ENCODE data around the gene MAOB. TPM values are rescaled to one million over a fixed set of nuclear protein-coding genes. Genes with fewer than 3 reads are reported as not detected.

The MAOB gene
- total RNA-seq, 1 experiment from 2014 or later, result 0.74 TPM

DNA sequence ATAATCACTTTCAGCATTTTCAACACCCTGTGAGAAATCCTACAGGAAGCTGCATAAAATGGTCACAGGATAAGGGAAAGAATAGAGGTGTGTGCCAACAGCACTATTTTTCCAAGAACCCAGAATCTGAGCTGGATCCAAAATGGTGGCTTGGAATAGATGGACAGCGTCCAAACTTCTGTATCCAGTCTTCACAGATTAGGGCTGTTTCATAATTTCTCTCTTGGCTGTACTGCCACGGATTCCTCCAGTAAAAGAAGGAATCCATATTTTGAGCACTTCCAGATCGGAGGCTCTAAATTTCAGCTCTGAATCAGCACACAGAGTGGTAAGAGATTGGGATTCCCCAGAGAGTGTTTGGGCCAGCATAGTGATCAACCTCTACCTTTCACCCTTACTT, 12.2 kb downstream of the MAOB start:
- POLR2A ChIA-PET, result no interaction called here
- no peaks in the 10 kb centered on the region for H3K4me1 Mint-ChIP-seq
- no peaks in the 10 kb centered on the region for H3K27me3 Mint-ChIP-seq (ENCODE audit: low read depth)
- CTCF ChIA-PET, result no interaction called here
- DNase-seq (ENCODE audit: low spot score), result no peak
- ATAC-seq, result no peak
- TF ChIP-seq ZNF423 (CRISPR knock-in tag; IDR thresholded peaks at IDR 0.05) (no peak), NFE2L1 (CRISPR knock-in tag; IDR thresholded peaks at IDR 0.05) (no peak), NFYB (CRISPR knock-in tag; conservative IDR thresholded peaks at IDR 0.05; ENCODE audit: low read depth) (no peak), GTF2I (CRISPR knock-in tag; conservative IDR thresholded peaks at IDR 0.05) (no peak), ZBTB21 (CRISPR knock-in tag; IDR thresholded peaks at IDR 0.05; ENCODE audit: borderline replicate concordance) (no peak), NR2C2 (CRISPR knock-in tag; IDR thresholded peaks at IDR 0.05) (no peak), GRHL2 (CRISPR knock-in tag; IDR thresholded peaks at IDR 0.05; ENCODE audit: insufficient replicate concordance, severe bottlenecking) (no peak), ELF4 (CRISPR knock-in tag; IDR thresholded peaks at IDR 0.05; ENCODE audit: low read depth) (no peak), ESRRA (CRISPR knock-in tag; IDR thresholded peaks at IDR 0.05; ENCODE audit: borderline replicate concordance) (no peak), ZNF219 (CRISPR knock-in tag; IDR thresholded peaks at IDR 0.05; ENCODE audit: borderline replicate concordance) (no peak), MYBL2 (CRISPR knock-in tag; IDR thresholded peaks at IDR 0.05) (no peak), CREB1 (CRISPR knock-in tag; IDR thresholded peaks at IDR 0.05) (no peak)
- TF ChIP-seq, protein P1, sequence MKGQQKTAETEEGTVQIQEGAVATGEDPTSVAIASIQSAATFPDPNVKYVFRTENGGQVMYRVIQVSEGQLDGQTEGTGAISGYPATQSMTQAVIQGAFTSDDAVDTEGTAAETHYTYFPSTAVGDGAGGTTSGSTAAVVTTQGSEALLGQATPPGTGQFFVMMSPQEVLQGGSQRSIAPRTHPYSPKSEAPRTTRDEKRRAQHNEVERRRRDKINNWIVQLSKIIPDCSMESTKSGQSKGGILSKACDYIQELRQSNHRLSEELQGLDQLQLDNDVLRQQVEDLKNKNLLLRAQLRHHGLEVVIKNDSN (CRISPR knock-in tag; IDR thresholded peaks at IDR 0.05), result no peak
- TF ChIP-seq, protein P2, sequence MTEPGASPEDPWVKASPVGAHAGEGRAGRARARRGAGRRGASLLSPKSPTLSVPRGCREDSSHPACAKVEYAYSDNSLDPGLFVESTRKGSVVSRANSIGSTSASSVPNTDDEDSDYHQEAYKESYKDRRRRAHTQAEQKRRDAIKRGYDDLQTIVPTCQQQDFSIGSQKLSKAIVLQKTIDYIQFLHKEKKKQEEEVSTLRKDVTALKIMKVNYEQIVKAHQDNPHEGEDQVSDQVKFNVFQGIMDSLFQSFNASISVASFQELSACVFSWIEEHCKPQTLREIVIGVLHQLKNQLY (CRISPR knock-in tag; IDR thresholded peaks at IDR 0.05), result no peak
- TF ChIP-seq, protein P3, sequence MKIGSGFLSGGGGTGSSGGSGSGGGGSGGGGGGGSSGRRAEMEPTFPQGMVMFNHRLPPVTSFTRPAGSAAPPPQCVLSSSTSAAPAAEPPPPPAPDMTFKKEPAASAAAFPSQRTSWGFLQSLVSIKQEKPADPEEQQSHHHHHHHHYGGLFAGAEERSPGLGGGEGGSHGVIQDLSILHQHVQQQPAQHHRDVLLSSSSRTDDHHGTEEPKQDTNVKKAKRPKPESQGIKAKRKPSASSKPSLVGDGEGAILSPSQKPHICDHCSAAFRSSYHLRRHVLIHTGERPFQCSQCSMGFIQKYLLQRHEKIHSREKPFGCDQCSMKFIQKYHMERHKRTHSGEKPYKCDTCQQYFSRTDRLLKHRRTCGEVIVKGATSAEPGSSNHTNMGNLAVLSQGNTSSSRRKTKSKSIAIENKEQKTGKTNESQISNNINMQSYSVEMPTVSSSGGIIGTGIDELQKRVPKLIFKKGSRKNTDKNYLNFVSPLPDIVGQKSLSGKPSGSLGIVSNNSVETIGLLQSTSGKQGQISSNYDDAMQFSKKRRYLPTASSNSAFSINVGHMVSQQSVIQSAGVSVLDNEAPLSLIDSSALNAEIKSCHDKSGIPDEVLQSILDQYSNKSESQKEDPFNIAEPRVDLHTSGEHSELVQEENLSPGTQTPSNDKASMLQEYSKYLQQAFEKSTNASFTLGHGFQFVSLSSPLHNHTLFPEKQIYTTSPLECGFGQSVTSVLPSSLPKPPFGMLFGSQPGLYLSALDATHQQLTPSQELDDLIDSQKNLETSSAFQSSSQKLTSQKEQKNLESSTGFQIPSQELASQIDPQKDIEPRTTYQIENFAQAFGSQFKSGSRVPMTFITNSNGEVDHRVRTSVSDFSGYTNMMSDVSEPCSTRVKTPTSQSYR (CRISPR knock-in tag; IDR thresholded peaks at IDR 0.05), result no peak
- TF ChIP-seq, protein P4, sequence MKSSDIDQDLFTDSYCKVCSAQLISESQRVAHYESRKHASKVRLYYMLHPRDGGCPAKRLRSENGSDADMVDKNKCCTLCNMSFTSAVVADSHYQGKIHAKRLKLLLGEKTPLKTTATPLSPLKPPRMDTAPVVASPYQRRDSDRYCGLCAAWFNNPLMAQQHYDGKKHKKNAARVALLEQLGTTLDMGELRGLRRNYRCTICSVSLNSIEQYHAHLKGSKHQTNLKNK (CRISPR knock-in tag; IDR thresholded peaks at IDR 0.05), result no peak
- TF ChIP-seq, protein P5, sequence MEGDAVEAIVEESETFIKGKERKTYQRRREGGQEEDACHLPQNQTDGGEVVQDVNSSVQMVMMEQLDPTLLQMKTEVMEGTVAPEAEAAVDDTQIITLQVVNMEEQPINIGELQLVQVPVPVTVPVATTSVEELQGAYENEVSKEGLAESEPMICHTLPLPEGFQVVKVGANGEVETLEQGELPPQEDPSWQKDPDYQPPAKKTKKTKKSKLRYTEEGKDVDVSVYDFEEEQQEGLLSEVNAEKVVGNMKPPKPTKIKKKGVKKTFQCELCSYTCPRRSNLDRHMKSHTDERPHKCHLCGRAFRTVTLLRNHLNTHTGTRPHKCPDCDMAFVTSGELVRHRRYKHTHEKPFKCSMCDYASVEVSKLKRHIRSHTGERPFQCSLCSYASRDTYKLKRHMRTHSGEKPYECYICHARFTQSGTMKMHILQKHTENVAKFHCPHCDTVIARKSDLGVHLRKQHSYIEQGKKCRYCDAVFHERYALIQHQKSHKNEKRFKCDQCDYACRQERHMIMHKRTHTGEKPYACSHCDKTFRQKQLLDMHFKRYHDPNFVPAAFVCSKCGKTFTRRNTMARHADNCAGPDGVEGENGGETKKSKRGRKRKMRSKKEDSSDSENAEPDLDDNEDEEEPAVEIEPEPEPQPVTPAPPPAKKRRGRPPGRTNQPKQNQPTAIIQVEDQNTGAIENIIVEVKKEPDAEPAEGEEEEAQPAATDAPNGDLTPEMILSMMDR (IDR thresholded peaks at IDR 0.05), result no peak
- TF ChIP-seq, protein P6, sequence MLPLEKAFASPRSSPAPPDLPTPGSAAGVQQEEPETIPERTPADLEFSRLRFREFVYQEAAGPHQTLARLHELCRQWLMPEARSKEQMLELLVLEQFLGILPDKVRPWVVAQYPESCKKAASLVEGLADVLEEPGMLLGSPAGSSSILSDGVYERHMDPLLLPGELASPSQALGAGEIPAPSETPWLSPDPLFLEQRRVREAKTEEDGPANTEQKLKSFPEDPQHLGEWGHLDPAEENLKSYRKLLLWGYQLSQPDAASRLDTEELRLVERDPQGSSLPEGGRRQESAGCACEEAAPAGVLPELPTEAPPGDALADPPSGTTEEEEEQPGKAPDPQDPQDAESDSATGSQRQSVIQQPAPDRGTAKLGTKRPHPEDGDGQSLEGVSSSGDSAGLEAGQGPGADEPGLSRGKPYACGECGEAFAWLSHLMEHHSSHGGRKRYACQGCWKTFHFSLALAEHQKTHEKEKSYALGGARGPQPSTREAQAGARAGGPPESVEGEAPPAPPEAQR (CRISPR knock-in tag; IDR thresholded peaks at IDR 0.05), result no peak
- TF ChIP-seq, protein P7, sequence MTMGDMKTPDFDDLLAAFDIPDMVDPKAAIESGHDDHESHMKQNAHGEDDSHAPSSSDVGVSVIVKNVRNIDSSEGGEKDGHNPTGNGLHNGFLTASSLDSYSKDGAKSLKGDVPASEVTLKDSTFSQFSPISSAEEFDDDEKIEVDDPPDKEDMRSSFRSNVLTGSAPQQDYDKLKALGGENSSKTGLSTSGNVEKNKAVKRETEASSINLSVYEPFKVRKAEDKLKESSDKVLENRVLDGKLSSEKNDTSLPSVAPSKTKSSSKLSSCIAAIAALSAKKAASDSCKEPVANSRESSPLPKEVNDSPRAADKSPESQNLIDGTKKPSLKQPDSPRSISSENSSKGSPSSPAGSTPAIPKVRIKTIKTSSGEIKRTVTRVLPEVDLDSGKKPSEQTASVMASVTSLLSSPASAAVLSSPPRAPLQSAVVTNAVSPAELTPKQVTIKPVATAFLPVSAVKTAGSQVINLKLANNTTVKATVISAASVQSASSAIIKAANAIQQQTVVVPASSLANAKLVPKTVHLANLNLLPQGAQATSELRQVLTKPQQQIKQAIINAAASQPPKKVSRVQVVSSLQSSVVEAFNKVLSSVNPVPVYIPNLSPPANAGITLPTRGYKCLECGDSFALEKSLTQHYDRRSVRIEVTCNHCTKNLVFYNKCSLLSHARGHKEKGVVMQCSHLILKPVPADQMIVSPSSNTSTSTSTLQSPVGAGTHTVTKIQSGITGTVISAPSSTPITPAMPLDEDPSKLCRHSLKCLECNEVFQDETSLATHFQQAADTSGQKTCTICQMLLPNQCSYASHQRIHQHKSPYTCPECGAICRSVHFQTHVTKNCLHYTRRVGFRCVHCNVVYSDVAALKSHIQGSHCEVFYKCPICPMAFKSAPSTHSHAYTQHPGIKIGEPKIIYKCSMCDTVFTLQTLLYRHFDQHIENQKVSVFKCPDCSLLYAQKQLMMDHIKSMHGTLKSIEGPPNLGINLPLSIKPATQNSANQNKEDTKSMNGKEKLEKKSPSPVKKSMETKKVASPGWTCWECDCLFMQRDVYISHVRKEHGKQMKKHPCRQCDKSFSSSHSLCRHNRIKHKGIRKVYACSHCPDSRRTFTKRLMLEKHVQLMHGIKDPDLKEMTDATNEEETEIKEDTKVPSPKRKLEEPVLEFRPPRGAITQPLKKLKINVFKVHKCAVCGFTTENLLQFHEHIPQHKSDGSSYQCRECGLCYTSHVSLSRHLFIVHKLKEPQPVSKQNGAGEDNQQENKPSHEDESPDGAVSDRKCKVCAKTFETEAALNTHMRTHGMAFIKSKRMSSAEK (CRISPR knock-in tag; IDR thresholded peaks at IDR 0.05; ENCODE audit: borderline replicate concordance), result no peak
- TF ChIP-seq, protein P8, sequence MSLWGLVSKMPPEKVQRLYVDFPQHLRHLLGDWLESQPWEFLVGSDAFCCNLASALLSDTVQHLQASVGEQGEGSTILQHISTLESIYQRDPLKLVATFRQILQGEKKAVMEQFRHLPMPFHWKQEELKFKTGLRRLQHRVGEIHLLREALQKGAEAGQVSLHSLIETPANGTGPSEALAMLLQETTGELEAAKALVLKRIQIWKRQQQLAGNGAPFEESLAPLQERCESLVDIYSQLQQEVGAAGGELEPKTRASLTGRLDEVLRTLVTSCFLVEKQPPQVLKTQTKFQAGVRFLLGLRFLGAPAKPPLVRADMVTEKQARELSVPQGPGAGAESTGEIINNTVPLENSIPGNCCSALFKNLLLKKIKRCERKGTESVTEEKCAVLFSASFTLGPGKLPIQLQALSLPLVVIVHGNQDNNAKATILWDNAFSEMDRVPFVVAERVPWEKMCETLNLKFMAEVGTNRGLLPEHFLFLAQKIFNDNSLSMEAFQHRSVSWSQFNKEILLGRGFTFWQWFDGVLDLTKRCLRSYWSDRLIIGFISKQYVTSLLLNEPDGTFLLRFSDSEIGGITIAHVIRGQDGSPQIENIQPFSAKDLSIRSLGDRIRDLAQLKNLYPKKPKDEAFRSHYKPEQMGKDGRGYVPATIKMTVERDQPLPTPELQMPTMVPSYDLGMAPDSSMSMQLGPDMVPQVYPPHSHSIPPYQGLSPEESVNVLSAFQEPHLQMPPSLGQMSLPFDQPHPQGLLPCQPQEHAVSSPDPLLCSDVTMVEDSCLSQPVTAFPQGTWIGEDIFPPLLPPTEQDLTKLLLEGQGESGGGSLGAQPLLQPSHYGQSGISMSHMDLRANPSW (CRISPR knock-in tag; conservative IDR thresholded peaks at IDR 0.05; ENCODE audit: low read depth), result no peak
- H3K27ac Mint-ChIP-seq, result no peak overlapping the region
- H3K4me3 Mint-ChIP-seq, result no peak overlapping the region
- H3K9me3 Mint-ChIP-seq, result no peaks in the 10 kb centered on the region
- no peaks in the 10 kb centered on the region for H3K36me3 Mint-ChIP-seq
